Frontal cortex (tissue), 4 donors: ENCODE results near the gene SLC35B2. TPM values are rescaled to one million over a fixed set of nuclear protein-coding genes. Genes with fewer than 3 reads are reported as not detected.

Source experiments
- DNase-seq, 2 donors: peaks; one replicate each; pipeline ENCODE4 v3.0.0; 2012; ENCODE audit warnings: low spot score in 2 of 2
- FAIRE-seq: peaks from 2 replicates; lab custom pipeline; 2012; peaks lifted over from hg19 to GRCh38; lab: Jason Lieb, UNC
- total RNA-seq: library from RNA; depleted of rRNA; stranded (reverse); fragments of >200 nt; gene quantifications from one replicate; pipeline ENCODE4 v1.2.3, GENCODE V29; 2014
- donor health status: control.
- donor health status: control.
- donor health status: control.

Gene SLC35B2, protein sequence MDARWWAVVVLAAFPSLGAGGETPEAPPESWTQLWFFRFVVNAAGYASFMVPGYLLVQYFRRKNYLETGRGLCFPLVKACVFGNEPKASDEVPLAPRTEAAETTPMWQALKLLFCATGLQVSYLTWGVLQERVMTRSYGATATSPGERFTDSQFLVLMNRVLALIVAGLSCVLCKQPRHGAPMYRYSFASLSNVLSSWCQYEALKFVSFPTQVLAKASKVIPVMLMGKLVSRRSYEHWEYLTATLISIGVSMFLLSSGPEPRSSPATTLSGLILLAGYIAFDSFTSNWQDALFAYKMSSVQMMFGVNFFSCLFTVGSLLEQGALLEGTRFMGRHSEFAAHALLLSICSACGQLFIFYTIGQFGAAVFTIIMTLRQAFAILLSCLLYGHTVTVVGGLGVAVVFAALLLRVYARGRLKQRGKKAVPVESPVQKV
- total RNA-seq = 32.2 TPM

GRCh38 chr6:44257025-44257752 is at the start of gene SLC35B2:
TSS of gene SLC35B2 (minus strand) at chr6:44257528. CDS start at chr6:44257410, 118 bp downstream.
- no peak for FAIRE-seq

GRCh38 chr6:44306710-44307109 is 49.4 kb upstream of the SLC35B2 start:
- no peak for FAIRE-seq
- DNase-seq = no peak

More at GRCh38 chr6:44257025-44257752, at the start of gene SLC35B2:
- DNase-seq = peak; percentile 86 to 90

DNA sequence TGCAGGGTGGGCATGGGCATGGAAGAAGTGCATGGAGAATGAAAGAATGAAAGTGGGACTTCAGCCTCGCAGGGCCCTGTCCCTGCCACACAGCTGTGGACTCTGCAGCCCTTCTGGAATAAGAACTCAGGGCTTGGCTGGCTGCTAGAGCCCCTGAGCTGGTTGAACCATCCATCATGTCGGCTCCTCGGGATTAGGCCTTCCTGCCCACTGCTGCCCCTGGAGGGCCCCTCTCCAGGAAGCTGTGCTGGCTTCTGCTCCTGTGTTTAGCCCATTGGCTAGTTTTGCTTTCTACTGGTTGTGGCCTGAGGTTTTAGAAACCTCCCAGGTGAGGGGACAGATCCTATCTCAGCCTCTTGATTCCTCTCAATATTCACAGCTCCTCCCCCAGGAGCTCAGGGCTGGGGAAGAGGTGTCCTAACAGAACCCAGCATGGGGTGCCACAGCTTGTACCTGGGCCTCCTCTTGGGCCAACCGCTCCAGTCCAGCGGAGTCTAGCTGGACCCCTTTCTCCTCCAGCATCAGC is 47.9 kb upstream of the SLC35B2 start:
- FAIRE-seq (no peak), DNase-seq (no peak)

DNA sequence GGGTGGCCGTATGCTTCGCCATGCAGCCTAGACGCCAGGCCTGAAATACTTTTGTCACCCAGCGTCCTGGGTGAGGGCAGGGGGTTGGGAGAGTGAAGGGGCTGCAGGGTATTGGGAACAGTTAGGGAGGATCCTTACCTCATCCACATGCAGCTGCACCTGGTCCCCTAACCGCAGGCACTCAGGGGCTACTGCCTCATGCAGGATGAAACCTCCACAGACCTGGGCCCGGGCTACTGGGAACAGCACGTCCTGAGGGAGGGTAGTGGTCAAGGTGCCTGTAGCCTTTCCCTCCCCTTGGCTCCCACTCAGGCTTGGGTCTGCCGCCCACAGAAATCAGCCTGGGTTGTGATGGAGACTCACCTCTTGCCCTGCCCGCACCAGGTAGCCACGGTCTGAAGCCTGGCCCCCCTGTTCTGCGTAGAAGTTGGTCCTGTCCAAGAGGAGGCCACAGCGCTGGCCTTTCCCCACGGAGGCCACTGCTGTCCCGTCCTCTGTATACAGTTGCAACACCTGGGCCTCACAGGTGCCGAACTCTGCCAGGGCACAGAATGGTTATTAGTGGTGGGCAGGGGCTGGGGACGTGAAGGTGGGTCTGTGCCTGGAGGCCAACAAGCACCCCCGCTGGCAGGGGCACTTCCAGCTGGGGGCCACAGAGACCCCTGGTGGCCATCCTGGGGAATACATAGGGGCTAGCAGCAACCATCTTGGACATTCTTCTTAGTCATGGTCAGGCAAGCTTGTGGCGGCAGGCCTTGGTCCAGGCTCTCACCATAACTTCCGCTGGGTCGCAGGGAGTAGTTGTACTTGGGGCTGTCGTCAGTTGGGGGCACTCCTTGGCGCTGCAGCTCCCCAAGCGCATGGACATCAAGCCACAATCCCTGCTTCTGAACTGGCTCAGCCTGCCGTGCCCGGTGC is 47.2 kb upstream of the SLC35B2 start:
- no peak for FAIRE-seq
- DNase-seq = peak in 1 of 2 donors; percentile 63

- FAIRE-seq (no peak), DNase-seq (no peak)
Measured at GRCh38 chr6:44303842-44304241, 46.5 kb upstream of the SLC35B2 start.

GRCh38 chr6:44302856-44303255 is 45.5 kb upstream of the SLC35B2 start:
- FAIRE-seq (no peak), DNase-seq (no peak)

DNA sequence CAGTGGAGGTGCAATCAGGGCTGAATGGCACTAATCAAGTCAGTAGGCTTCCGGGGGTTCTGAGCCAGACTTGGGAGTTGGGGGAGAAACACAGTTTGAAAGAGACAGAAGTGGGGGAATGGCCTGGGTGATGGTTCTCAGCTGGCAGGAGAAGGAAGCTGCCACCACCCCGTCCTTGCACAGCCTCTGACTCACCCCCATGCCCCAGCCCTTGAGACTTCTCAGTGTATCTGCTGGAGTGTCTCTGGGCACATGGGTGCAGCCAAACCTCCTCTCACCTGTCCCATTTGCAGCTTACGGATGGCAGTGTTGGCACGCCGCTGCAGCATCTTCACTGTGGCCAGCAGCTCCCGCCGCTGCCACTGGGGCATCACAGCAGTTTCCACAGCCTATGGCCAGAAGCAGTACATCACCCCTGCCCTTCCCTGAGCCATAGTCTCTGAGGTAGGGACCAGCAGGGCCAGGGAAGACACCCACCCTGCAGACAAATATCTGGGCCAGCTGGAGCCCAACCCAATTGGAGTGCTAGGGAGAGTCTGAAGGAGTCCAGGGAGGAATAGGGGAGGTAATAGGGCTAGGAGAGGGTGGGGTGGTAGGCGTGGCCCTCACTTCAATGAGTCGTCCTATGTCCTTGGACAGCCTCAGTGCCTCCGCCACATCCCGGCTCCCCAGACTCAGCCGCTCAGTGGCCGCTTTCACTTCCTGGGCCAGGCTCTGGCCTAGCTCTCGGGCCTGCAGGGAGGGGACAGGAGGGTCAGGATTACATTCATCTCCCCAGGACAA is 44.6 kb upstream of the SLC35B2 start:
- FAIRE-seq (no peak), DNase-seq (no peak)

DNA sequence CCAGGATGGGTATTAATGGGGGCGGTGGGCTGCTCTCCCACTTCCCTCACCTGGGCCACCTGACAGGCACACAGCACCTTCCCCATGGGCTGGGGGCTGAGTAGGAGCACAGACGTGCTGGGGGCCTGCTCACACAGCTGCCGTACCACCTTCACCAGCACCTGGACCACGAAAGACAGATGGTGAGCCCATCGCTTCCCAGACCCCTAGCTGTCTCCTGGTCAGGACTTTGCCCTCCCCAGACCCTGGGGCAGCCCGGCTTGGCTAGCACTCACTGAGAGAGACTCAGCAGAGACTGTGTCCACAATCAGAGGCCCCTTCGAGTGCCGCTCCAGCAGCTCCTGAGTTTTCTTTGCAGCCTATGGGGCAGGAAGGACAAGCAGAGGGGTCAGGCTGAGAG is 43.8 kb upstream of the SLC35B2 start:
- DNase-seq = no peak
- FAIRE-seq = no peak

DNA sequence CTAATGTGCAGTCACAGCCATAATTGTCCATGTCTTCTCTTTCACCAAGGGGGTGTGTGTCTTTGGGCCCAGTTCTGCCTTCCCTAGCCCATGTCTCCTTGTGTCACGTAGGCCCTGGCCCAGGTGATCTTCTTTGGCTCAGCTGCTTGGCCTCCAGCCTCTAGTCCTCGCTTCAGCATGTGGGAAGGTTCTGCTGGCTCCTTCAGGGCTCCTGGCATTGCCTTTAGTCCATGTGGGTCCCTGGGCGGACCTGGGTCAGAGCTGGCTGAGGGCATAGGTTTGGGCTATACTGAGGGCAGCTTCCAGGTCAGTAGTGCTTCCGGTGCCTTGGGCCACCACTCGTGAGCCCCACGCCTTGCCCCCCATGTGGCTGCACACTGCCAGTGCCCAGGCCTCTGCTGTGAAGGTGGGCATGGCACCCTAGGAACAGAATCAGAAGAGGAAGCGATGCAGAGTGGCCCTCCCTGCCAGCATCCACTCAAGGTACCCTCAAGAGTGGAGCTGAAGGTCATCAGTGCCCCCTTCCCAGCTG is 43.0 kb upstream of the SLC35B2 start:
- DNase-seq (no peak), FAIRE-seq (no peak)

- FAIRE-seq (no peak), DNase-seq (no peak)
Measured at GRCh38 chr6:44298864-44299263, 41.5 kb upstream of the SLC35B2 start.

- no peak for DNase-seq
- no peak for FAIRE-seq
Measured at GRCh38 chr6:44298055-44298803, 40.9 kb upstream of the SLC35B2 start.

DNA sequence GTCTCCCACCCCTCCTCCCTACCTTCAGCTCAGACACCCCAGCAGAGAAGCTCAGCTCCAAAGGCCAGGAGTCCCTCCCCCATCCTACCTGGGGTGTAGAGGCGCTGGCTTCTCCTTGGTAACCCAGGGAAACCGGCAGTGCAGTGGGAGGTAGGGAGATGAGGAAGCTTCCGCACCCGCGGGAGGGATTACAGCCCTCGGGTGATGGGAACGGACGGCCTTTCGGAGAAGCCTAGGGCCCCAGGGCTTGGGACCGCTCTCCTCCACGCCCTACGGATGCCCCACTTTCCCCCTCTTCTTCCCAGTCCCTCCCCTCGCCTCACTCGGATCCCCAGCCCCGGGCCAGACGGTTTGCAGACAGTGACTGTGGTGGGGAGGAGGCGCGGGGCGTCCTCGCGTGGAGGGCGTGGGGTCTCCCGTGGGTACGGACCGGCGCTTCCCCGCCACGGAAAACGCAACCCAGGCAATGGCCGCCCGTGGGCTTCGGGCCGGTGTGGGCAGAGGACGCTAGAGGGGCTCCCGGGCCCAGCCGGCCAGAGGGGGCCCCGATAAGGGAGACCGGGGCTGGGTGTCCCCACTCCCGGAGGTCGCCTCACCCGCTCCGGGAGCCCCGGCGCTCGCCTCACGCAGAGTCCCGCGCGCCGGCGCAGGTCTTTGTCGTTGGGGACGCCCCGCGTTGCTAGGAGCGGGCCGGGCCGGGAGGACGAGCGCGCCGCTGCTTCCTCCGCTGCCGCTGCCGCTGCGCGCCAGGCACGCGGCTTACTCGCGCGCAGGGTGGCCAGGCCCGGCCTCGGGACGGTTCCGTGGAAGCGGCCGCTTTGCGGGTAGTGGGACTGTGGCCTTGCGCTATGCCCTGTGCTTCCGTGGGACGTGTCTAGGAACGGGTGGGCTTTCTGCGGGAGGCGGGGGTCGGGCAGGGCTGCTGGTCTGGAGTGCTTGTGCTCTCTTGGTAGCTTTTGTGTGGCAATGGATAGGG is 40.0 kb upstream of the SLC35B2 start:
- peak; percentile 59 to 72 for DNase-seq
- no peak for FAIRE-seq

- DNase-seq (no peak), FAIRE-seq (no peak)
Measured at GRCh38 chr6:44294832-44295791, 37.8 kb upstream of the SLC35B2 start.

GRCh38 chr6:44292661-44293365 is 35.5 kb upstream of the SLC35B2 start:
- DNase-seq = no peak
- no peak for FAIRE-seq

GRCh38 chr6:44291841-44292240 is 34.5 kb upstream of the SLC35B2 start:
- no peak for FAIRE-seq
- DNase-seq = no peak
